Spleen (tissue), 11 donors: ENCODE data around the gene PGAM2. TPM values are rescaled to one million over a fixed set of nuclear protein-coding genes. Genes with fewer than 3 reads are reported as not detected.

Source experiments
- DNase-seq: peaks from one replicate; pipeline ENCODE4 v3.0.0-alpha.2; 2020
- H3K27ac ChIP-seq, 8 donors: fragments of 200-600 bp; sonication (generic) in 7 of 8; 1 replicate in 4 of 8; 2 replicates in 4 of 8; pipeline versions ENCODE4 v1.5.0 to v1.8.0; 2016 to 2021; ENCODE audit warnings: inconsistent platforms in 4 of 8, mild to moderate bottlenecking in 4 of 8, moderate library complexity in 1 of 8
- H3K27me3 ChIP-seq, 7 donors: fragments of 200-600 bp; sonication (generic) in 6 of 7; replicated peaks in 1 of 7; 1 replicate in 4 of 7; 2 replicates in 3 of 7; pipeline versions ENCODE4 v1.5.0 to v1.8.0; 2016 to 2021; ENCODE audit warnings: inconsistent platforms in 3 of 7, mild to moderate bottlenecking in 1 of 7
- H3K36me3 ChIP-seq, 6 donors: fragments of 200-600 bp; sonication (generic) in 5 of 6; 1 replicate in 4 of 6; 2 replicates in 2 of 6; pipeline versions ENCODE4 v1.5.0 to v1.8.0; 2016 to 2021; ENCODE audit warnings: inconsistent platforms in 2 of 6
- H3K4me1 ChIP-seq, 6 donors: fragments of 200-600 bp; sonication (generic) in 5 of 6; 1 replicate in 3 of 6; 2 replicates in 3 of 6; pipeline versions ENCODE4 v1.5.0 to v1.8.0; 2016 to 2021; ENCODE audit warnings: inconsistent platforms in 3 of 6
- H3K4me3 ChIP-seq, 8 donors: fragments of 200-600 bp; sonication (generic) in 7 of 8; 1 replicate in 4 of 8; 2 replicates in 4 of 8; pipeline versions ENCODE4 v1.5.0 to v1.8.0; 2016 to 2021; ENCODE audit warnings: inconsistent platforms in 4 of 8, mild to moderate bottlenecking in 4 of 8, moderate library complexity in 2 of 8
- H3K9me3 ChIP-seq, 8 donors: fragments of 200-600 bp; sonication (generic) in 7 of 8; 1 replicate in 4 of 8; 2 replicates in 4 of 8; pipeline versions ENCODE4 v1.5.0 to v1.8.0; 2016 to 2021; ENCODE audit warnings: inconsistent platforms in 4 of 8
- POLR2A ChIP-seq, 3 donors: fragments of 450-650 bp; IDR thresholded peaks; one replicate each; pipeline ENCODE4 v1.5.1; 2017; ENCODE audit warnings: antibody characterized with exemption in 3 of 3, mild to moderate bottlenecking in 1 of 3
- POLR2AphosphoS5 ChIP-seq, 3 donors: sonication (generic); formaldehyde crosslinking; IDR thresholded peaks; one replicate each; pipeline ENCODE4 v1.5.1; 2017; ENCODE audit warnings: antibody characterized with exemption in 3 of 3
- WGBS, 5 donors: extraction: QIAGEN DNeasy Blood & Tissue Kit in 3 of 5; methylation state at CpG; one replicate each; pipeline versions ENCODE4 v1.1.5 to v1.1.7; 2013 to 2018; 5-methylcytosine and 5-hydroxymethylcytosine counted together
- intact Hi-C: fragments of 100-400 bp; cut with DNase I; formaldehyde crosslinking; loops from one replicate; pipeline ENCODE4 v1.15.0; 2023; ENCODE audit warnings: low total_unique reads
- polyA plus RNA-seq, 3 donors: library from polyadenylated mRNA; stranded (reverse); fragments of 200-250 nt; gene quantifications; one replicate each; pipeline ENCODE4 v1.2.1, GENCODE V29; 2013
- total RNA-seq, 7 donors: library from RNA; depleted of rRNA in 3 of 7; stranded (reverse); fragments of >200 nt in 3 of 7; fragmentation: NEBNext Ultra II Directional in 4 of 7; extraction: Animal tissue kit (Norgen Biotek cat#: 25700) in 4 of 7; gene quantifications; one replicate each; pipeline versions ENCODE4 v1.1.0 to v1.2.1, GENCODE V29; 2016 to 2021
- TF ChIP-seq, protein P1 (sequence below), 11 experiments: fragments of 200-600 bp in 7 of 11; fragments of 450-650 bp in 4 of 11; sonication (generic) in 4 of 11; IDR thresholded peaks in 8 of 11; conservative IDR thresholded peaks in 3 of 11; 1 replicate in 7 of 11; 2 replicates in 4 of 11; pipeline versions ENCODE4 v1.4.0 to v1.8.0; 2016 to 2021; ENCODE audit warnings: antibody characterized with exemption in 11 of 11, inconsistent platforms in 4 of 11, mild to moderate bottlenecking in 1 of 11
- donor health status: healthy with polysubstance abuse.
- donor health status: DM: no; HTN: no; CAD: no; lungs with moderate emphysema.
- donor health status: DM: no; HTN: no; CAD: no.
- donor health status: Bipolar disorder and iron deficiency.
- donor health status: healthy.
- donor health status: DM: no; HTN: no; CAD: no.
- donor health status: DM: yes; HTN: yes; CAD: no.

PGAM2 gene
- total and polyA plus RNA-seq, 10 donors: 0.75 to 4.0 (median 1.6) TPM; not detected in 1

- TF ChIP-seq POLR2AphosphoS5 (IDR thresholded peaks at IDR 0.05) (no peak), POLR2A (IDR thresholded peaks at IDR 0.05) (no peak)
- TF ChIP-seq, protein P1, sequence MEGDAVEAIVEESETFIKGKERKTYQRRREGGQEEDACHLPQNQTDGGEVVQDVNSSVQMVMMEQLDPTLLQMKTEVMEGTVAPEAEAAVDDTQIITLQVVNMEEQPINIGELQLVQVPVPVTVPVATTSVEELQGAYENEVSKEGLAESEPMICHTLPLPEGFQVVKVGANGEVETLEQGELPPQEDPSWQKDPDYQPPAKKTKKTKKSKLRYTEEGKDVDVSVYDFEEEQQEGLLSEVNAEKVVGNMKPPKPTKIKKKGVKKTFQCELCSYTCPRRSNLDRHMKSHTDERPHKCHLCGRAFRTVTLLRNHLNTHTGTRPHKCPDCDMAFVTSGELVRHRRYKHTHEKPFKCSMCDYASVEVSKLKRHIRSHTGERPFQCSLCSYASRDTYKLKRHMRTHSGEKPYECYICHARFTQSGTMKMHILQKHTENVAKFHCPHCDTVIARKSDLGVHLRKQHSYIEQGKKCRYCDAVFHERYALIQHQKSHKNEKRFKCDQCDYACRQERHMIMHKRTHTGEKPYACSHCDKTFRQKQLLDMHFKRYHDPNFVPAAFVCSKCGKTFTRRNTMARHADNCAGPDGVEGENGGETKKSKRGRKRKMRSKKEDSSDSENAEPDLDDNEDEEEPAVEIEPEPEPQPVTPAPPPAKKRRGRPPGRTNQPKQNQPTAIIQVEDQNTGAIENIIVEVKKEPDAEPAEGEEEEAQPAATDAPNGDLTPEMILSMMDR (IDR thresholded peaks at IDR 0.05 in 8 of 11, conservative IDR thresholded peaks at IDR 0.05 in 3 of 11): no peak
- H3K27me3 ChIP-seq: no peaks in the 10 kb centered on the region
- WGBS, 5 donors: 77 to 83% (median 82%) methylated on average over 5 of the region's 5 CpGs
- H3K4me1 ChIP-seq: peaks cover 17 to 92% (median 58%) of the 10 kb centered on the region in 6 donors
- H3K4me3 ChIP-seq: no peak overlapping the region
- H3K9me3 ChIP-seq: no peaks in the 10 kb centered on the region
- H3K36me3 ChIP-seq: peaks cover 0 to 83% (median 73%) of the 10 kb centered on the region in 6 donors
- intact Hi-C loops: no loop called here
- DNase-seq: peak; percentile 70
- H3K27ac ChIP-seq: peak overlapping the region in 4 of 8 donors; percentile 48 to 99 (median 97)
Measured at GRCh38 chr7:44077681-44078091, 12.3 kb upstream of the PGAM2 start.

- H3K4me1 ChIP-seq: peaks cover 24 to 98% (median 63%) of the 10 kb centered on the region in 6 donors
- peak; percentile 67 for DNase-seq
- H3K36me3 ChIP-seq: peaks cover 0 to 89% (median 74%) of the 10 kb centered on the region in 6 donors
Measured at GRCh38 chr7:44077061-44077460, 11.7 kb upstream of the PGAM2 start.

DNA sequence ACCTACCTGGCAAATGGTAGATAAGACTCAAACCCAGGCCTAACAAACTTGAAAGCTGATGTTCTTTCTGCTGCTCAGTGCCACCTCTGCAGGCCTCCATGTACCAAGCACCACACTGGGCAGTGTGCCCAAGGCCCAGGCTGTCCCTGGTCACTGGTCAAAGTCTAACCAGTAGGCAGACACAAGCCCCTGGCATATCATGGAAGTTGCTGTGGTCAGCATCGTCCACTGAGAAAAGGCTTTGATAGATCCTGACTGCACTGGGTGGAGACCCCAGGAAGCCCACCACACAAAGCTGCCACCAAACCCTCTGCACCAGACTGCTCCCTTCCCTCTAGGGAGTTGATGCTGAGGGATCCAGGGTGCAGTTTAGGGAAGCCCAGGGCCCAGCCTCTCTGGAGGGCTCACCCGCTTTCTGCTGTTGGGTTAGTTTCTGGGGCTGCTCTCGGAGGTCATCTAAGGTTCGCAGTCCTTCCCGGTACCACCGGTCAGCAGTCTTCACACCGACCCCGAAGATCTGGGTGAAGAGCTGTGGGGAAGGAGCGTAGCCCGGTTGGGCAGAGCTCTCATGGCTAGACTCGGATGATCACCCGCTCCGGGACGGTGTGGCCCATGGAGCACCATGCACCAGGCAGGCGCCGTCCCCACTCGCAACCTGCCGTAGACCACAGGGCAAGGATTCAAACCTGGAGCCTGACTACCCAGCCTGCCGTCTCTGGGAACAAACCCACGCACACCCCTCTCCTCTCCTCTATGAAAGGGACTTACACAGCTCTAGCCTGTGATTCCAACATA lies 10.9 kb upstream of the PGAM2 start:
- H3K4me3 ChIP-seq: no peak overlapping the region
- H3K27me3 ChIP-seq: no peaks in the 10 kb centered on the region
- TF ChIP-seq POLR2AphosphoS5 (IDR thresholded peaks at IDR 0.05): peak in 1 of 3 donors; percentile 35
- no peak for TF ChIP-seq POLR2A (IDR thresholded peaks at IDR 0.05)
- peaks cover 0 to 89% (median 74%) of the 10 kb centered on the region in 6 donors for H3K36me3 ChIP-seq
- peaks cover 25 to 98% (median 66%) of the 10 kb centered on the region in 6 donors for H3K4me1 ChIP-seq
- intact Hi-C loops: no loop called here
- DNase-seq: peak; percentile 78
- peak overlapping the region in 4 of 8 donors; percentile 92 to 98 (median 96) for H3K27ac ChIP-seq
- H3K9me3 ChIP-seq: no peaks in the 10 kb centered on the region
- 93 to 97% (median 95%) methylated on average over 10 to 20 of the region's 20 CpGs for WGBS, 5 donors

More at GRCh38 chr7:44077061-44077460, 11.7 kb upstream of the PGAM2 start:
- intact Hi-C loops: no loop called here
- TF ChIP-seq, protein P1 (IDR thresholded peaks at IDR 0.05 in 8 of 11, conservative IDR thresholded peaks at IDR 0.05 in 3 of 11): no peak
- TF ChIP-seq POLR2AphosphoS5 (IDR thresholded peaks at IDR 0.05): peak in 1 of 3 donors; percentile 16
- Histone ChIP-seq H3K27me3 (no peaks in the 10 kb centered on the region), H3K9me3 (no peaks in the 10 kb centered on the region), H3K4me3 (no peak overlapping the region), H3K27ac (peak overlapping the region in 2 of 8 donors; percentile 96 to 98)
- WGBS, 5 donors: 82 to 90% (median 86%) methylated on average over 8 to 9 of the region's 9 CpGs

- H3K4me3 ChIP-seq: no peak overlapping the region
- TF ChIP-seq POLR2AphosphoS5 (IDR thresholded peaks at IDR 0.05): peak in 1 of 3 donors; percentile 58
- no peak for TF ChIP-seq POLR2A (IDR thresholded peaks at IDR 0.05)
- H3K36me3 ChIP-seq: peaks cover 0 to 85% (median 72%) of the 10 kb centered on the region in 6 donors
- no peaks in the 10 kb centered on the region for H3K27me3 ChIP-seq
- DNase-seq: peak; percentile 72
- no peaks in the 10 kb centered on the region for H3K9me3 ChIP-seq
- 86 to 93% (median 90%) methylated on average over 15 to 17 of the region's 17 CpGs for WGBS, 5 donors
- peaks cover 19 to 98% (median 65%) of the 10 kb centered on the region in 6 donors for H3K4me1 ChIP-seq
- intact Hi-C loops: no loop called here
- H3K27ac ChIP-seq: peak overlapping the region in 6 of 8 donors; percentile 86 to 98 (median 94)
Measured at GRCh38 chr7:44075296-44076075, 10.1 kb upstream of the PGAM2 start.
